ENCODE measurements around the gene TRPC4. TPM values are rescaled to one million over a fixed set of nuclear protein-coding genes. Genes with fewer than 3 reads are reported as not detected.

TRPC4 gene
- total RNA-seq, 1 donor from 2014 or later: 0.19 TPM

- Histone ChIP-seq H3K9me3 (replicated peaks) (no peaks in the 10 kb centered on the region), H3K27ac (replicated peaks) (no peak overlapping the region), H3K36me3 (no peaks in the 10 kb centered on the region), H3K27me3 (ENCODE audit: low read depth) (no peaks in the 10 kb centered on the region), H3K4me1 (no peaks in the 10 kb centered on the region), H3K4me3 (no peak overlapping the region)
- intact Hi-C loops (cut with micrococcal nuclease): no loop called here
- no peak for DNase-seq
- no peak for TF ChIP-seq CTCF (IDR thresholded peaks at IDR 0.05; ENCODE audit: borderline replicate concordance)
These were observed 74.2 kb downstream of the TRPC4 start for GRCh38 chr13:37795326-37795725.

GRCh38 chr13:37791699-37792098 is 77.9 kb downstream of the TRPC4 start:
- H3K4me1 ChIP-seq: no peaks in the 10 kb centered on the region
- H3K27ac ChIP-seq (replicated peaks): no peak overlapping the region
- H3K36me3 ChIP-seq: no peaks in the 10 kb centered on the region
- no peak for TF ChIP-seq CTCF (IDR thresholded peaks at IDR 0.05; ENCODE audit: borderline replicate concordance)
- H3K27me3 ChIP-seq (ENCODE audit: low read depth): no peaks in the 10 kb centered on the region
- H3K9me3 ChIP-seq (replicated peaks): no peaks in the 10 kb centered on the region
- intact Hi-C loops (cut with micrococcal nuclease): no loop called here
- H3K4me3 ChIP-seq: no peak overlapping the region
- DNase-seq: no peak

GRCh38 chr13:37788346-37788745 is 81.2 kb downstream of the TRPC4 start:
- H3K4me3 ChIP-seq: no peak overlapping the region
- H3K36me3 ChIP-seq: no peaks in the 10 kb centered on the region
- no peaks in the 10 kb centered on the region for H3K9me3 ChIP-seq (replicated peaks)
- no peak for DNase-seq
- H3K27me3 ChIP-seq (ENCODE audit: low read depth): no peaks in the 10 kb centered on the region
- TF ChIP-seq CTCF (IDR thresholded peaks at IDR 0.05; ENCODE audit: borderline replicate concordance): no peak
- no peaks in the 10 kb centered on the region for H3K4me1 ChIP-seq
- no peak overlapping the region for H3K27ac ChIP-seq (replicated peaks)
- intact Hi-C loops (cut with micrococcal nuclease): no loop called here

- no peaks in the 10 kb centered on the region for H3K4me1 ChIP-seq
- DNase-seq: no peak
- no peak for TF ChIP-seq CTCF (IDR thresholded peaks at IDR 0.05; ENCODE audit: borderline replicate concordance)
- intact Hi-C loops (cut with micrococcal nuclease): no loop called here
- no peak overlapping the region for H3K27ac ChIP-seq (replicated peaks)
- H3K27me3 ChIP-seq (ENCODE audit: low read depth): no peaks in the 10 kb centered on the region
- H3K9me3 ChIP-seq (replicated peaks): no peaks in the 10 kb centered on the region
- no peak overlapping the region for H3K4me3 ChIP-seq
- no peaks in the 10 kb centered on the region for H3K36me3 ChIP-seq
These were observed 91.9 kb downstream of the TRPC4 start for GRCh38 chr13:37777676-37778075.

GRCh38 chr13:37775871-37776270 is 93.7 kb downstream of the TRPC4 start:
- intact Hi-C loops (cut with micrococcal nuclease): no loop called here

More at GRCh38 chr13:37775871-37776270, 93.7 kb downstream of the TRPC4 start:
- no peak for DNase-seq
- peaks cover 4% of the 10 kb centered on the region for H3K4me1 ChIP-seq
- no peaks in the 10 kb centered on the region for H3K36me3 ChIP-seq
- no peak overlapping the region for H3K4me3 ChIP-seq
- no peak overlapping the region for H3K27ac ChIP-seq (replicated peaks)
- H3K9me3 ChIP-seq (replicated peaks): no peaks in the 10 kb centered on the region
- no peak for TF ChIP-seq CTCF (IDR thresholded peaks at IDR 0.05; ENCODE audit: borderline replicate concordance)
- no peaks in the 10 kb centered on the region for H3K27me3 ChIP-seq (ENCODE audit: low read depth)
